HEK293T (cell line): ENCODE results near the gene CDC37.
A peak's percentile ranks its signal among the peaks of the same experiment; 100 is the strongest.
"Not testable (repeated sequence)": the region's sequence is repeated elsewhere in the genome, so short reads cannot be mapped to it uniquely, and the experiment has no call there.

Source experiments
- CTCF ChIA-PET: fragments of 350-600 bp; formaldehyde crosslinking; extraction: SDS; loops from one replicate; lab custom pipeline; 2021; ENCODE audit warnings: antibody characterized with exemption, inconsistent platforms; lab: Yijun Ruan, JAX
- POLR2A ChIA-PET: fragments of 350-600 bp; formaldehyde crosslinking; extraction: SDS; loops from one replicate; lab custom pipeline; 2020; ENCODE audit warnings: antibody characterized with exemption, inconsistent platforms; lab: Yijun Ruan, JAX
- DNase-seq: peaks from one replicate; pipeline ENCODE4 v3.0.0; 2012; ENCODE audit warnings: mixed read lengths; ENCODE audit errors: extremely low spot score
- ARNT ChIP-seq: fragments of 450-650 bp; IDR thresholded peaks from 2 replicates; pipeline ENCODE4 v1.6.1; 2017; ENCODE audit warnings: mild to moderate bottlenecking
- BHLHE40 ChIP-seq: fragments of 450-650 bp; IDR thresholded peaks from 2 replicates; pipeline ENCODE4 v1.6.1; 2016; ENCODE audit warnings: mild to moderate bottlenecking, moderate library complexity, borderline replicate concordance
- CTBP1 ChIP-seq: fragments of 450-650 bp; IDR thresholded peaks from 2 replicates; pipeline ENCODE4 v1.6.1; 2016; ENCODE audit warnings: borderline replicate concordance
- ELF4 ChIP-seq: fragments of 450-650 bp; IDR thresholded peaks from 2 replicates; pipeline ENCODE4 v1.6.1; 2017; ENCODE audit warnings: antibody characterized with exemption
- FOXA1 ChIP-seq: fragments of 450-650 bp; IDR thresholded peaks from 2 replicates; pipeline ENCODE4 v1.6.1; 2016; ENCODE audit warnings: mild to moderate bottlenecking
- FOXK2 ChIP-seq: fragments of 450-650 bp; IDR thresholded peaks from 2 replicates; pipeline ENCODE4 v1.6.1; 2016; ENCODE audit warnings: mild to moderate bottlenecking
- FOXM1 ChIP-seq: fragments of 450-650 bp; IDR thresholded peaks from 2 replicates; pipeline ENCODE4 v1.6.1; 2017; ENCODE audit warnings: mild to moderate bottlenecking, borderline replicate concordance
- HDGF ChIP-seq: fragments of 450-650 bp; IDR thresholded peaks from 2 replicates; pipeline ENCODE4 v1.6.1; 2017; ENCODE audit warnings: antibody characterized with exemption, borderline replicate concordance
- L3MBTL2 ChIP-seq: fragments of 450-650 bp; conservative IDR thresholded peaks from 2 replicates; pipeline ENCODE4 v1.6.1; 2016; ENCODE audit warnings: mild to moderate bottlenecking
- LEF1 ChIP-seq: fragments of 450-650 bp; IDR thresholded peaks from 2 replicates; pipeline ENCODE4 v1.6.1; 2017; ENCODE audit warnings: mild to moderate bottlenecking, borderline replicate concordance
- NFRKB ChIP-seq: fragments of 450-650 bp; IDR thresholded peaks from 2 replicates; pipeline ENCODE4 v1.6.1; 2016; ENCODE audit warnings: mild to moderate bottlenecking, moderate library complexity
- SP1 ChIP-seq: fragments of 450-650 bp; IDR thresholded peaks from 2 replicates; pipeline ENCODE4 v1.6.1; 2017
- SUZ12 ChIP-seq: fragments of 450-650 bp; IDR thresholded peaks from 2 replicates; pipeline ENCODE4 v1.6.1; 2016; ENCODE audit warnings: mild to moderate bottlenecking
- TARDBP ChIP-seq: fragments of 450-650 bp; IDR thresholded peaks from 2 replicates; pipeline ENCODE4 v1.6.1; 2016
- ZNF384 ChIP-seq: fragments of 450-650 bp; IDR thresholded peaks from 2 replicates; pipeline ENCODE4 v1.6.1; 2016
- TF ChIP-seq, protein P1 (sequence below): fragments of 450-650 bp; IDR thresholded peaks from 2 replicates; pipeline ENCODE4 v1.6.1; 2016

Gene CDC37

GRCh38 chr19:10389863-10390262 is 13.5 kb downstream of the CDC37 start:
- TF ChIP-seq SUZ12, result no peak
- TF ChIP-seq TARDBP, result no peak
- no peak for TF ChIP-seq FOXK2
- TF ChIP-seq LEF1, result no peak
- no peak for TF ChIP-seq CTBP1
- ChIA-PET POLR2A (no interaction called here), CTCF (interaction anchor here (0.6 to 2.8 kb wide), 8 partner anchors 10 to 131 kb away, joined by 3 to 48 read pairs (median 8); partner anchors contain the start of genes ICAM1 and TYK2)
- DNase-seq, result no peak

DNA sequence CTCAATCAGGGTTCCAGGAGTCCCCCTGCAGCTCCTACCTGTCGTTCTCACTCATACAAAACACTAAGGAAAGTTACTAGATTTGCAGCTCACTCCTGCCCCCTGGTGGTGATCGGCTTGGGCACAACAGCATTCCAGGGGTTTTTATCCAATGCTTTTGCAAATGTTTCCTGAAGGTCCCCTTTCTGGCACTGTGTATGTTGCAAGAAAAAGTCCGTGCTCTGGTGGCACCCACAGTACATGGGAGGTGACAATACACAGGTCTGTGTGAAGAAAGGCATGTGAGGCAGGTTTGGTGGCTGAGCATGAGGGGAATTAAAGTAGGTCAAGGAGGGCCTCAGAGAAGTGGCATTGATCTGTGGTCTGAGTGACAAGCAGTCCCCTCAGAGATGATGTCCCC is 14.4 kb downstream of the CDC37 start:
- POLR2A ChIA-PET, result interaction anchor here (0.7 to 1.2 kb wide), 4 partner anchors 8 to 130 kb away, joined by 3 to 10 read pairs (median 4); partner anchors contain the start of gene TYK2
- CTCF ChIA-PET, result interaction anchor here (0.5 to 2.8 kb wide), 21 partner anchors 8 to 190 kb away, joined by 3 to 48 read pairs (median 4); partner anchors contain the start of genes ICAM1, ICAM4, ICAM5 and RAVER1
- peak; percentile 70 for DNase-seq
- no peak for TF ChIP-seq ZNF384
- TF ChIP-seq ELF4, result 0 out of 2 replicates have a peak, but pooled peaks have one; percentile 16
- TF ChIP-seq BHLHE40, result no peak

DNA sequence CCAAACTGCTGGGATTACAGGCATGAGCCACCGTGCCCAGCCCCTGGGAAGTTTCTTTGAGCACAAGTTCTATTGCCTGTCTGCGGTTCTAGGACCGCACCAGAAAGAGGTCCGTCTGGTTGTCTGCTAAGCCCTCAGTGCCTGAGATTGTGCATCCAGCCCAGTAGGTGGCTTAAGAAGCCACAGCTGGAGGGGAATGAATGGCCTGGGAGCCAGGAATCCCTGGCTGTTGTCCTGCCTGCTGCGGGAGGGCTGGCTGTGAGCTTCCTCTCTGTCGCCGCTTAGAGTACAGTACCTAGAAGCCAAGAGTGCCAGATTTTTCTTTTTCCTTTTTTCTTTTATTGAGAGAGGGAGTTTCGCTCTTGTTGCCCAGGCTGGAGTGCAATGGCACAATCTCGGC is 18.8 kb downstream of the CDC37 start:
- no peak for TF ChIP-seq NFRKB
- no peak for TF ChIP-seq TARDBP
- TF ChIP-seq FOXM1, result no peak
- TF ChIP-seq SP1, result no peak
- TF ChIP-seq FOXK2, result no peak
- no peak for TF ChIP-seq ARNT
- no peak for TF ChIP-seq BHLHE40
- TF ChIP-seq ZNF384, result no peak
- TF ChIP-seq, protein P1, sequence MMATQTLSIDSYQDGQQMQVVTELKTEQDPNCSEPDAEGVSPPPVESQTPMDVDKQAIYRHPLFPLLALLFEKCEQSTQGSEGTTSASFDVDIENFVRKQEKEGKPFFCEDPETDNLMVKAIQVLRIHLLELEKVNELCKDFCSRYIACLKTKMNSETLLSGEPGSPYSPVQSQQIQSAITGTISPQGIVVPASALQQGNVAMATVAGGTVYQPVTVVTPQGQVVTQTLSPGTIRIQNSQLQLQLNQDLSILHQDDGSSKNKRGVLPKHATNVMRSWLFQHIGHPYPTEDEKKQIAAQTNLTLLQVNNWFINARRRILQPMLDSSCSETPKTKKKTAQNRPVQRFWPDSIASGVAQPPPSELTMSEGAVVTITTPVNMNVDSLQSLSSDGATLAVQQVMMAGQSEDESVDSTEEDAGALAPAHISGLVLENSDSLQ, result no peak
- TF ChIP-seq L3MBTL2, result no peak
- TF ChIP-seq SUZ12, result no peak
- TF ChIP-seq FOXA1, result no peak
- TF ChIP-seq ELF4, result no peak
- no peak for TF ChIP-seq CTBP1
- TF ChIP-seq LEF1, result no peak
- TF ChIP-seq HDGF, result no peak
- CTCF ChIA-PET, result interaction anchor here (1.4 to 1.5 kb wide), 2 partner anchors 115 to 126 kb away, joined by 3 to 5 read pairs; no protein-coding TSS in a partner anchor
- POLR2A ChIA-PET, result no interaction called here
- DNase-seq, result no peak

GRCh38 chr19:10383223-10383499 is 20.2 kb downstream of the CDC37 start:
- ChIA-PET POLR2A (interaction anchor here (0.8 to 1.2 kb wide), 2 partner anchors 49 to 115 kb away, joined by 3 to 6 read pairs; no protein-coding TSS in a partner anchor), CTCF (interaction anchor here (0.6 kb wide), 1 partner anchor 129 kb away, joined by 3 read pairs; no protein-coding TSS in a partner anchor)
- not testable (repeated sequence) for DNase-seq

DNA sequence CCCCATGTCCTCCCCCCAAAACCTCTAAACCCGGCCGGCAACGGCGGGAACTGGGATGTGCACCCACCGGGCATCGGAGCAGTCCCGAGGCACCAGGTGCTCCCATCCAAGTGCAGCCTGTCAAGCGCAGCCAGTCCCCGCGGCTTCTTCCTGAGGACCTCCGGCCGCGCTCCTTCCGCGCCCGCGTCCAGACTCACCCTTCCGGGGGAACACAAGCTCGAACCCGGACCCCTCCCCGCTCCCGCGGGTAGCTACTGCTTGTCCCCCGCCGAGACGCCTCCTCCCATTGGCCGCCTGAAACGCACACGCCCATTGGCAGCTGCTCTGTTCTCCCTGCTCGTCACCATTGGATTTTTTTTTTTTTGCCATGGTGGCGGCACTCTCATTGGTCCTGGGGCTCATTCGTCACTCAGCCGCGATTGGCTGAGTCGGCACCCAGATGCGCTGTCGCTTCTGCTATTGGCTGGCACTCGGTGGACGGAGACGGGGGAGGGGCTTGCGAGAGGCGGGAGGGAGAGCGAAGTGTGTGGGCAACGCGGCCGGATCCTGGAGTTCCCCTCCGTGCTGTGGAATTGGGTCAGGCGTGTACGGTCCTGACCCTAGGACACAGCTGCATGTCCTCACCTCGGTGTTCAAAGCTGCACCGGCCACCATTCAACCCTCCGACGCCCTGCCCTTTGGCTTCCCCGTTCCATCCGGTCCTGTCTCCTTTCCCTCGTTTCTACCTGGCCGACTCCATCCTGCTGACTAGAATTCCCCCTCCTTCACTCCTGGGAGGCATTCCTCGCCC is 22.8 kb downstream of the CDC37 start, which contains the start of gene TYK2:
TYK2 (minus strand) TSS at position 260 of the 790 bp plus-strand sequence. CDS start 2,166 bp downstream, outside the sequence.
- CTCF ChIA-PET, result interaction anchor here (0.5 to 1.9 kb wide), 7 partner anchors 8 to 122 kb away, joined by 3 to 11 read pairs (median 4); partner anchors contain the start of genes CDC37 and FDX2
- POLR2A ChIA-PET, result interaction anchor here (0.6 to 2.2 kb wide), 29 partner anchors 8 to 186 kb away, joined by 3 to 23 read pairs (median 4); partner anchors contain the start of genes CDC37, DNMT1, ICAM1 and ICAM4
- DNase-seq, result peak; percentile 99
- TF ChIP-seq L3MBTL2 (peak; percentile 94), HDGF (0 out of 2 replicates have a peak, but pooled peaks have one; percentile 79), SUZ12 (no peak), ZNF384 (peak; percentile 100), CTBP1 (no peak)
- TF ChIP-seq, protein P1, result peak; percentile 69

- DNase-seq, result no peak
- CTCF ChIA-PET, result interaction anchor here (0.7 to 1.9 kb wide), 4 partner anchors 9 to 64 kb away, joined by 3 to 11 read pairs (median 4); partner anchors contain the start of gene FDX2
- TF ChIP-seq ELF4, result no peak
- no peak for TF ChIP-seq ARNT
- no peak for TF ChIP-seq BHLHE40
- POLR2A ChIA-PET, result interaction anchor here (0.6 to 2.2 kb wide), 19 partner anchors 9 to 185 kb away, joined by 3 to 23 read pairs (median 5); partner anchors contain the start of genes DNMT1, ICAM1, ICAM5 and MRPL4
These were observed 23.4 kb downstream of the CDC37 start for GRCh38 chr19:10379880-10380312.

DNA sequence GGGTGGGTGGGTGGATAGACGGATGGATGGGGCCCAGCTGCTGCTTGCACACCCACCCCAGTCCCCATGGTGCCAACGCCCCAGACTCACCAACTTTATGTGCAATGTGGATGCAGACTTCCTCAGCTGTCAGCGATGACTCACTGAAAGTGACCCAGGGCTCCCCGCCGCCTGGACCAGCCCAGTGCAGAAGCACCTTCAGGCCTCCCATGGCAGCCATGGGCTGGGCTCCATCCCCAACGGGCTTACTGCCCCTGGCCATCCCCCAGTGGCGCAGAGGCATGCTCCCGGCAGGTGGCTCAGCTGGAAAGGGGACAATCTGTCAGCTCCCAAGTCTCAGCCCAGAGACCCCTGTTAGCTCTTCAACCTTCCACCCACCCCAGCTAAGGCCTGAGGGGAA is 25.2 kb downstream of the CDC37 start:
- TF ChIP-seq SUZ12 (no peak), FOXA1 (no peak), SP1 (no peak), FOXM1 (no peak), FOXK2 (no peak), TARDBP (no peak), L3MBTL2 (no peak), NFRKB (no peak), BHLHE40 (no peak), HDGF (no peak)
- TF ChIP-seq, protein P1, result no peak
- no peak for DNase-seq
- ChIA-PET POLR2A (interaction anchor here (1.4 kb wide), 1 partner anchor 10 kb away, joined by 5 read pairs; no protein-coding TSS in a partner anchor), CTCF (no interaction called here)

DNA sequence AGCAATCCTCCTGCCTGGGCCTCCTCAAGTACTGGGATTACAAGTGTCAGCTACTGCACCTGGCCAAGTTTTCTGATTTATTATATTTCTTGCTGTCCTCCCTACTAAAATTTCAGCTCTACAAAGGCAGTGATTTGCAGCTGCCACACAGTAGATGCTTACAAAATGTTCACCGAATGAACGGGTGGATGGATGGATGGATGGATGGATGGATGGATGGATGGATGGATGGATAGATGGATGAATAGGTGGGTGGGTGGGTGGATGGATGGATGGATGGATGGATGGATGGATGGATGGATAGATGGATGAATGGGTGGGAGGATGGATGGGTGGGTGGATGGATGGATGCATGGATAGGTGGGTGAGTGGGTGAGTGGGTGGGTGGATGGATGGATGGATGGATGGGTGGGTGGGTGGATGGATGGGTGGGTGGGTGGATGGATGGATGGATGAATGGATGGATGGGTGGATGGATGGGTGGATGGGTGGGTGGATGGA is 26.2 kb downstream of the CDC37 start:
- CTCF ChIA-PET, DNase-seq: not testable (repeated sequence)
- POLR2A ChIA-PET, result interaction anchor here (1.4 kb wide), 1 partner anchor 9 kb away, joined by 5 read pairs; no protein-coding TSS in a partner anchor
